B cell (primary cell): ENCODE results near the gene SENP3. TPM values are rescaled to one million over a fixed set of nuclear protein-coding genes. Genes with fewer than 3 reads are reported as not detected.
A peak's percentile ranks its signal among the peaks of the same experiment; 100 is the strongest.

Experiments used
- ATAC-seq: fragments of 200-7000 bp; cut with Tn5 transposase; one replicate; pipeline ENCODE4 v1.10.0; 2021; ENCODE audit warnings: low read depth, mild to moderate bottlenecking, moderate number of reproducible peaks, moderate library complexity
- CTCF ChIA-PET: fragments of 350-600 bp; sonication (Branson Sonifier 250); formaldehyde crosslinking; loops from one replicate; lab custom pipeline; 2021; ENCODE audit warnings: antibody characterized with exemption, inconsistent platforms; lab: Charles Lee
- POLR2A ChIA-PET: fragments of 350-600 bp; sonication (Branson Sonifier 250); formaldehyde crosslinking; loops from one replicate; lab custom pipeline; 2021; ENCODE audit warnings: antibody characterized with exemption; lab: Charles Lee
- DNase-seq: peaks from one replicate; pipeline ENCODE4 v3.0.0; 2013
- H2AFZ ChIP-seq: 2 replicates; pipeline ENCODE4 v1.6.1; 2012; ENCODE audit warnings: mild to moderate bottlenecking, low read depth, low read length; ENCODE audit not compliant: insufficient read depth, poor library complexity, severe bottlenecking
- H3K27ac ChIP-seq, 2 donors: 1 replicate in 1 of 2; 2 replicates in 1 of 2; pipeline ENCODE4 v1.5.1; 2012 to 2013; ENCODE audit warnings: low read length in 2 of 2, mild to moderate bottlenecking in 2 of 2, moderate library complexity in 1 of 2
- H3K27me3 ChIP-seq, 4 experiments: fragments of 200-600 bp in 1 of 4; sonication (generic) in 1 of 4; replicated peaks in 1 of 4; 1 replicate in 2 of 4; 2 replicates in 2 of 4; pipeline versions ENCODE4 v1.6.1 to v1.7.0; 2013 to 2016; ENCODE audit warnings: low read length in 3 of 4, mild to moderate bottlenecking in 2 of 4, mixed read lengths in 1 of 4, moderate library complexity in 1 of 4; ENCODE audit not compliant: insufficient read depth in 4 of 4, control insufficient read depth in 3 of 4; ENCODE audit errors: control extremely low read depth in 1 of 4
- H3K36me3 ChIP-seq, 2 experiments: replicated peaks in 1 of 2; 1 replicate in 1 of 2; 2 replicates in 1 of 2; pipeline versions ENCODE4 v1.6.1 to v1.7.1; 2013; ENCODE audit warnings: low read length in 1 of 2; ENCODE audit not compliant: insufficient read depth in 2 of 2, control insufficient read depth in 1 of 2; ENCODE audit errors: control extremely low read depth in 1 of 2, extremely low read depth in 1 of 2
- H3K4me1 ChIP-seq, 2 donors: fragments of 200-600 bp in 1 of 2; sonication (generic) in 1 of 2; 1 replicate in 1 of 2; 2 replicates in 1 of 2; pipeline versions ENCODE4 v1.5.1 to v1.6.1; 2013 to 2017; ENCODE audit warnings: low read length in 2 of 2; ENCODE audit not compliant: control insufficient read depth in 2 of 2, insufficient read depth in 2 of 2
- H3K4me2 ChIP-seq: replicated peaks from 2 replicates; pipeline ENCODE3; 2012; ENCODE audit warnings: mild to moderate bottlenecking, low read depth, low read length; ENCODE audit not compliant: poor library complexity, severe bottlenecking
- H3K4me3 ChIP-seq, 5 experiments: fragments of 200-600 bp in 1 of 5; sonication (generic) in 1 of 5; 1 replicate in 3 of 5; 2 replicates in 2 of 5; pipeline versions ENCODE4 v1.5.1 to v1.7.0; 2011 to 2016; ENCODE audit warnings: low read length in 4 of 5, mild to moderate bottlenecking in 4 of 5, low read depth in 2 of 5, control low read depth in 1 of 5, moderate library complexity in 1 of 5; ENCODE audit not compliant: insufficient read depth in 1 of 5; ENCODE audit errors: control extremely low read depth in 1 of 5, extremely low read depth in 1 of 5
- H3K79me2 ChIP-seq: fragments of 200-600 bp; sonication (generic); one replicate; pipeline ENCODE4 v1.6.0; 2016; ENCODE audit warnings: low read length; ENCODE audit not compliant: control insufficient read depth, insufficient read depth
- H3K9ac ChIP-seq: fragments of 200-600 bp; sonication (generic); 2 replicates; pipeline ENCODE4 v1.6.1; 2017; ENCODE audit warnings: mild to moderate bottlenecking, low read length, moderate library complexity
- H3K9me3 ChIP-seq, 3 donors: one replicate each; pipeline versions ENCODE4 v1.6.1 to v1.7.1; 2013; ENCODE audit warnings: low read length in 2 of 3; ENCODE audit not compliant: control insufficient read depth in 2 of 3, insufficient read depth in 1 of 3; ENCODE audit errors: control extremely low read depth in 1 of 3
- H4K20me1 ChIP-seq: 2 replicates; pipeline ENCODE4 v1.6.0; 2012; ENCODE audit warnings: mild to moderate bottlenecking, low read length; ENCODE audit not compliant: insufficient read depth, control insufficient read depth, poor library complexity, severe bottlenecking
- H3K27ac Mint-ChIP-seq: one replicate; pipeline ENCODE4 v1.8.0; 2021; ENCODE audit warnings: mixed read lengths
- H3K27me3 Mint-ChIP-seq: one replicate; pipeline ENCODE4 v1.8.0; 2021; ENCODE audit warnings: mixed read lengths
- H3K4me1 Mint-ChIP-seq: one replicate; pipeline ENCODE4 v1.8.0; 2021; ENCODE audit warnings: mixed read lengths
- H3K4me3 Mint-ChIP-seq: one replicate; pipeline ENCODE4 v1.8.0; 2021; ENCODE audit warnings: mixed read lengths
- H3K9me3 Mint-ChIP-seq: one replicate; pipeline ENCODE4 v1.8.0; 2022; ENCODE audit warnings: mixed read lengths; ENCODE audit not compliant: insufficient read depth
- CTCF ChIP-seq: fragments of 200-600 bp; IDR thresholded peaks from one replicate; pipeline ENCODE4 v1.8.0; 2022; ENCODE audit warnings: antibody characterized with exemption, mild to moderate bottlenecking
- EZH2 ChIP-seq: IDR thresholded peaks from 2 replicates; pipeline ENCODE4 v1.6.1; 2012; ENCODE audit warnings: borderline replicate concordance, low read depth, mild to moderate bottlenecking, moderate library complexity, low read length; ENCODE audit not compliant: insufficient read depth, poor library complexity, severe bottlenecking
- WGBS: methylation state at CpG from one replicate; pipeline ENCODE4 v1.1.5; 2013; ENCODE audit warnings: missing lambda C conversion rate; ENCODE audit not compliant: insufficient coverage; 5-methylcytosine and 5-hydroxymethylcytosine counted together
- intact Hi-C: fragments of 100-400 bp; cut with micrococcal nuclease; formaldehyde crosslinking; loops from one replicate; pipeline ENCODE4 v1.10.0; 2022
- polyA plus RNA-seq: library from polyadenylated mRNA; depleted of rRNA; stranded (reverse); fragments of >200 nt; gene quantifications from 2 replicates; pipeline ENCODE4 v1.2.3, GENCODE V29; 2012
- total RNA-seq, 2 donors: library from RNA; stranded (reverse); fragments of 120-200 nt in 1 of 2; gene quantifications; 1 replicate in 1 of 2; 2 replicates in 1 of 2; pipeline versions ENCODE4 v1.2.3 to v1.2.4, GENCODE V29; 2013 to 2022

The SENP3 gene
- total and polyA plus RNA-seq, 2 donors (not counting 1 experiment from before 2014, with no cell fraction given) = 45.1 to 57.1 TPM

GRCh38 chr17:7557775-7558543, 3.8 kb upstream of the SENP3 start:
- CTCF ChIA-PET = interaction anchor here (0.8 to 25.0 kb wide), 8 partner anchors 11 to 512 kb away, joined by 3 to 666 read pairs (median 6); partner anchors contain the start of genes MPDU1, TMEM102 and TNFSF12

More at GRCh38 chr17:7557775-7558543, 3.8 kb upstream of the SENP3 start:
- Histone ChIP-seq H3K79me2 (peaks cover 24% of the 10 kb centered on the region), H3K9ac (peak overlapping the region; percentile 78), H3K27me3 (no peaks in the 10 kb centered on the region), H4K20me1 (peaks cover 8% of the 10 kb centered on the region), H3K4me3 (peak overlapping the region; percentile 53 to 74 (median 60)), H3K36me3 (peaks cover 0 to 3% of the 10 kb centered on the region in 2 experiments), H3K4me1 (peaks cover 51 to 65% of the 10 kb centered on the region in 2 donors), H3K4me2 (peak overlapping the region; percentile 96), H3K9me3 (no peaks in the 10 kb centered on the region), H3K27ac (peak overlapping the region; percentile 97), H2AFZ (peak overlapping the region; percentile 92)
- no peaks in the 10 kb centered on the region for H3K9me3 Mint-ChIP-seq
- peaks cover 69% of the 10 kb centered on the region for H3K4me1 Mint-ChIP-seq
- H3K4me3 Mint-ChIP-seq = peak overlapping the region; percentile 97
- ATAC-seq (peak; percentile 25), DNase-seq (peak; percentile 79)
- intact Hi-C loops = no loop called here
- 11% methylated on average over 20 of the region's 21 CpGs for WGBS
- POLR2A ChIA-PET = interaction anchor here (0.8 to 4.3 kb wide), 4 partner anchors 8 to 222 kb away, joined by 3 to 32 read pairs (median 6); partner anchors contain the start of gene ACAP1
- peak overlapping the region; percentile 98 for H3K27ac Mint-ChIP-seq
- TF ChIP-seq CTCF = no peak
- no peak for TF ChIP-seq EZH2
- no peaks in the 10 kb centered on the region for H3K27me3 Mint-ChIP-seq
